HG03108 (cell line): ENCODE data around the gene LPP.

ENCODE experiments used
- ATAC-seq: cut with Tn5 transposase; IDR thresholded peaks from one replicate; pipeline ENCODE4 v1.9.1; 2021; ENCODE audit warnings: moderate library complexity; ENCODE audit not compliant: unreplicated experiment

The LPP gene

GRCh38 chr3:188295876-188296275 lies 141.9 kb downstream of the LPP start:
- ATAC-seq: no peak

GRCh38 chr3:188296761-188297612 lies 143.0 kb downstream of the LPP start:
- no peak for ATAC-seq

GRCh38 chr3:188298585-188298984 lies 144.6 kb downstream of the LPP start:
- no peak for ATAC-seq

- ATAC-seq: no peak
These were observed 145.1 kb downstream of the LPP start for GRCh38 chr3:188299068-188299467.

- ATAC-seq: no peak
These were observed 145.8 kb downstream of the LPP start for GRCh38 chr3:188299708-188300107.

- ATAC-seq: no peak
These were observed 147.2 kb downstream of the LPP start for GRCh38 chr3:188301147-188301546.

- no peak for ATAC-seq
These were observed 149.4 kb downstream of the LPP start for GRCh38 chr3:188303286-188303799.

- ATAC-seq: no peak
These were observed 149.9 kb downstream of the LPP start for GRCh38 chr3:188303823-188304222.

- no peak for ATAC-seq
These were observed 150.5 kb downstream of the LPP start for GRCh38 chr3:188304501-188304900.

- ATAC-seq: no peak
These were observed 151.3 kb downstream of the LPP start for GRCh38 chr3:188305220-188305619.

GRCh38 chr3:188306435-188307005 lies 152.6 kb downstream of the LPP start:
- ATAC-seq: no peak

GRCh38 chr3:188309437-188310269 lies 155.7 kb downstream of the LPP start:
- ATAC-seq: peak; percentile 96

GRCh38 chr3:188310270-188310710 lies 156.3 kb downstream of the LPP start:
- no peak for ATAC-seq

- no peak for ATAC-seq
These were observed 161.6 kb downstream of the LPP start for GRCh38 chr3:188315553-188315952.

- no peak for ATAC-seq
These were observed 162.2 kb downstream of the LPP start for GRCh38 chr3:188316021-188316722.

- no peak for ATAC-seq
These were observed 162.7 kb downstream of the LPP start for GRCh38 chr3:188316723-188317070.

- no peak for ATAC-seq
These were observed 165.6 kb downstream of the LPP start for GRCh38 chr3:188319569-188319968.

GRCh38 chr3:188320757-188321156 lies 166.8 kb downstream of the LPP start:
- ATAC-seq: no peak

- no peak for ATAC-seq
These were observed 167.3 kb downstream of the LPP start for GRCh38 chr3:188321258-188321657.

- ATAC-seq: no peak
These were observed 168.4 kb downstream of the LPP start for GRCh38 chr3:188322135-188322887.
